H1 (cell line): ENCODE results near the gene CAMTA1. TPM values are rescaled to one million over a fixed set of nuclear protein-coding genes. Genes with fewer than 3 reads are reported as not detected.

Source experiments
- CTCF ChIA-PET: fragments of 300-600 bp; sonication (Branson Sonifier 250); formaldehyde crosslinking; loops from one replicate; lab custom pipeline; 2021; ENCODE audit not compliant: partially characterized antibody; lab: Charles Lee
- POLR2A ChIA-PET: fragments of 300-600 bp; sonication (Branson Sonifier 250); formaldehyde crosslinking; loops from one replicate; lab custom pipeline; 2021; ENCODE audit warnings: inconsistent platforms; ENCODE audit not compliant: partially characterized antibody; lab: Charles Lee
- DNase-seq, 2 experiments: peaks; one replicate each; pipeline versions ENCODE4 v3.0.0 to v3.0.0-alpha.2; 2010 to 2022; ENCODE audit warnings: low spot score in 2 of 2, low read depth in 1 of 2, mixed read lengths in 1 of 2
- FAIRE-seq: peaks from 2 replicates; lab custom pipeline; 2011; peaks lifted over from hg19 to GRCh38; lab: Jason Lieb, UNC
- H2AFZ ChIP-seq: 2 replicates; pipeline ENCODE4 v1.8.1; 2012; ENCODE audit warnings: low read length, inconsistent platforms
- H2AK5ac ChIP-seq: 2 replicates; pipeline ENCODE4 v1.6.1; 2013; ENCODE audit warnings: low read depth, low read length
- H2BK120ac ChIP-seq: replicated peaks from 2 replicates; pipeline ENCODE3; 2013; ENCODE audit warnings: low read depth, low read length, inconsistent platforms
- H2BK12ac ChIP-seq: 2 replicates; pipeline ENCODE4 v1.6.1; 2013; ENCODE audit warnings: low read depth, low read length
- H2BK15ac ChIP-seq: 2 replicates; pipeline ENCODE4 v1.6.1; 2013; ENCODE audit warnings: low read length
- H2BK20ac ChIP-seq: 2 replicates; pipeline ENCODE4 v1.6.1; 2013; ENCODE audit warnings: low read length
- H2BK5ac ChIP-seq: 2 replicates; pipeline ENCODE4 v1.6.1; 2013; ENCODE audit warnings: low read depth, low read length
- H3K14ac ChIP-seq: 2 replicates; pipeline ENCODE4 v1.6.1; 2013; ENCODE audit warnings: inconsistent platforms; ENCODE audit not compliant: insufficient read length
- H3K18ac ChIP-seq: 2 replicates; pipeline ENCODE4 v1.6.1; 2013; ENCODE audit warnings: low read length; ENCODE audit errors: extremely low read depth
- H3K23ac ChIP-seq: 2 replicates; pipeline ENCODE4 v1.6.1; 2013; ENCODE audit warnings: inconsistent platforms; ENCODE audit not compliant: insufficient read length
- H3K23me2 ChIP-seq: 2 replicates; pipeline ENCODE4 v1.6.1; 2013; ENCODE audit warnings: low read depth, low read length
- H3K27ac ChIP-seq: 2 replicates; pipeline ENCODE4 v1.6.1; 2011; ENCODE audit warnings: low read depth, low read length, inconsistent platforms
- H3K27me3 ChIP-seq, 4 experiments: replicated peaks in 1 of 4; 1 replicate in 1 of 4; 2 replicates in 3 of 4; pipeline versions ENCODE4 v1.6.1 to v1.8.1; 2011 to 2013; ENCODE audit warnings: low read length in 3 of 4, mild to moderate bottlenecking in 3 of 4, inconsistent platforms in 2 of 4, mixed read lengths in 2 of 4, moderate library complexity in 1 of 4; ENCODE audit not compliant: control insufficient read depth in 3 of 4, insufficient read depth in 3 of 4; ENCODE audit errors: extremely low read depth in 1 of 4
- H3K36me3 ChIP-seq, 4 experiments: 2 replicates each; pipeline versions ENCODE4 v1.6.1 to v1.8.1; 2011 to 2013; ENCODE audit warnings: mild to moderate bottlenecking in 4 of 4, low read length in 3 of 4, moderate library complexity in 2 of 4, control low read depth in 1 of 4, inconsistent platforms in 1 of 4; ENCODE audit not compliant: insufficient read depth in 4 of 4, control insufficient read depth in 2 of 4
- H3K4ac ChIP-seq: replicated peaks from 2 replicates; pipeline ENCODE3; 2013; ENCODE audit warnings: low read length, low read depth, mixed read lengths, inconsistent platforms; ENCODE audit not compliant: insufficient read length
- H3K4me1 ChIP-seq, 4 experiments: replicated peaks in 1 of 4; 1 replicate in 1 of 4; 2 replicates in 3 of 4; pipeline versions ENCODE4 v1.6.1 to v1.8.1; 2011 to 2013; ENCODE audit warnings: low read length in 3 of 4, inconsistent platforms in 2 of 4, mixed read lengths in 1 of 4; ENCODE audit not compliant: insufficient read depth in 4 of 4, control insufficient read depth in 3 of 4
- H3K4me2 ChIP-seq, 2 experiments: 2 replicates each; pipeline versions ENCODE4 v1.6.1 to v1.8.1; 2011 to 2013; ENCODE audit warnings: low read depth in 2 of 2, low read length in 2 of 2, control low read depth in 1 of 2, inconsistent platforms in 1 of 2, mild to moderate bottlenecking in 1 of 2; ENCODE audit not compliant: insufficient read depth in 1 of 2
- H3K4me3 ChIP-seq, 4 experiments: fragments of 200-600, 300-600 bp in 1 of 4; sonication (generic), shearing (Covaris generic), sonication (Bioruptor Twin) in 1 of 4; 2 replicates each; pipeline versions ENCODE4 v1.5.1 to v1.8.1; 2011 to 2016; ENCODE audit warnings: low read length in 4 of 4, low read depth in 3 of 4, control low read depth in 2 of 4, inconsistent platforms in 2 of 4, mild to moderate bottlenecking in 2 of 4, mixed read lengths in 1 of 4, moderate library complexity in 1 of 4; ENCODE audit not compliant: insufficient read depth in 2 of 4; ENCODE audit errors: extremely low read depth in 1 of 4
- H3K56ac ChIP-seq: replicated peaks from 2 replicates; pipeline ENCODE3; 2013; ENCODE audit warnings: low read depth, mild to moderate bottlenecking, mixed read lengths, low read length, inconsistent platforms; ENCODE audit not compliant: insufficient read length
- H3K79me1 ChIP-seq: 2 replicates; pipeline ENCODE4 v1.6.1; 2013; ENCODE audit warnings: low read depth, low read length, control low read depth
- H3K79me2 ChIP-seq, 2 experiments: 2 replicates each; pipeline versions ENCODE4 v1.6.1 to v1.8.1; 2012 to 2013; ENCODE audit warnings: low read length in 2 of 2, mild to moderate bottlenecking in 2 of 2, inconsistent platforms in 1 of 2; ENCODE audit not compliant: insufficient read depth in 2 of 2, control insufficient read depth in 1 of 2
- H3K9ac ChIP-seq, 4 experiments: replicated peaks in 1 of 4; 1 replicate in 1 of 4; 2 replicates in 3 of 4; pipeline versions ENCODE4 v1.6.1 to v1.8.1; 2011 to 2013; ENCODE audit warnings: low read depth in 3 of 4, low read length in 3 of 4, control low read depth in 2 of 4, mild to moderate bottlenecking in 2 of 4, moderate library complexity in 2 of 4, inconsistent platforms in 1 of 4; ENCODE audit errors: extremely low read depth in 1 of 4
- H3K9me3 ChIP-seq, 2 experiments: 2 replicates each; pipeline versions ENCODE4 v1.6.1 to v1.8.1; 2012 to 2013; ENCODE audit warnings: mild to moderate bottlenecking in 2 of 2, moderate library complexity in 2 of 2, control low read depth in 1 of 2, inconsistent platforms in 1 of 2, low read depth in 1 of 2, low read length in 1 of 2, mixed read lengths in 1 of 2; ENCODE audit not compliant: insufficient read depth in 2 of 2
- H4K20me1 ChIP-seq, 2 experiments: replicated peaks in 1 of 2; 2 replicates each; pipeline versions ENCODE3 to v1.8.1; 2011 to 2013; ENCODE audit warnings: inconsistent platforms in 2 of 2, low read length in 2 of 2, mild to moderate bottlenecking in 1 of 2; ENCODE audit not compliant: insufficient read depth in 2 of 2, control insufficient read depth in 1 of 2
- H4K5ac ChIP-seq: 2 replicates; pipeline ENCODE4 v1.6.1; 2013; ENCODE audit warnings: low read length, low read depth, mixed read lengths, inconsistent platforms; ENCODE audit not compliant: insufficient read length
- H4K8ac ChIP-seq: 2 replicates; pipeline ENCODE4 v1.8.0; 2013; ENCODE audit warnings: mild to moderate bottlenecking, moderate library complexity, low read length, inconsistent platforms; ENCODE audit not compliant: insufficient read depth; ENCODE audit errors: extremely low read depth
- H4K91ac ChIP-seq: replicated peaks from 2 replicates; pipeline ENCODE3; 2013; ENCODE audit warnings: low read length, mixed read lengths, inconsistent platforms; ENCODE audit not compliant: insufficient read length
- CREB1 ChIP-seq: IDR thresholded peaks from 2 replicates; pipeline ENCODE4 v1.6.1; 2012; ENCODE audit warnings: inconsistent platforms
- WGBS, 2 experiments: shearing (Covaris generic) in 1 of 2; methylation state at CpG; one replicate each; pipeline versions ENCODE4 v1.1.6 to v1.1.7; 2013 to 2015; ENCODE audit warnings: low lambda C conversion rate in 2 of 2, mixed read lengths in 2 of 2, inconsistent platforms in 1 of 2, low coverage in 1 of 2, missing lambda C conversion rate in 1 of 2; ENCODE audit not compliant: insufficient replicate concordance in 2 of 2, insufficient coverage in 1 of 2, insufficient read length in 1 of 2; ENCODE audit errors: extremely low coverage in 1 of 2, missing lambda C conversion rate in 1 of 2; 5-methylcytosine and 5-hydroxymethylcytosine counted together
- polyA plus RNA-seq, 7 experiments: library from polyadenylated mRNA; depleted of rRNA in 3 of 7; stranded (reverse) in 5 of 7; unstranded in 2 of 7; fragments of >200 nt in 5 of 7; fragments of 200-250 nt in 2 of 7; gene quantifications; 1 replicate in 5 of 7; 2 replicates in 1 of 7; 4 replicates in 1 of 7; pipeline versions ENCODE4 v1.2.1 to v1.2.3, GENCODE V29; 2011 to 2013; ENCODE audit warnings: missing spikeins in 2 of 7, mixed read lengths in 2 of 7
- total RNA-seq: library from RNA; stranded (reverse); fragmentation: NEBNext Ultra II Directional; extraction: Animal tissue kit (Norgen Biotek cat#: 25700); gene quantifications from 2 replicates; pipeline ENCODE4 v1.2.1, GENCODE V29; 2021

The CAMTA1 gene
- total and polyA plus RNA-seq, 2 of the 8 experiments (the other 6 are each of a cell fraction or from before 2014, with no cell fraction given): 65.0 to 119 TPM

DNA sequence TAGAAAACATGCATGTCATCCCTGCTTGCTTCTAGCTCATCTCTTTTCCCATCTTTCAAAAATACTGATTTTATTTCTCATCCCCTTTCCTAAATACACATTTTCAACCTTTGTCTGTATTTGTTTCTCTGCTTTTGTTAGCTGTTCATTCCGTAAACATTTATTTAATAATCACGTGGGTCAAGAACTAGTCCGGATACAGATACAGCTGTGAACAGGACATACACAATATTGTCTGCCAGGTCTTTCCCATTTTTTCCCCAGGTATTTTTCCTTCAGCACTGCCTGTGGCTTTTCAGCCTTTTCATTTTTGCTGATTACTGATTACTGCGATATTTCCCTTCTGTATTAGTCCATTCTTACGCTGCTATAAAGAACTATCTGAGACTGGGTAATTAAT lies 1004.6 kb downstream of the CAMTA1 start:
- no peak overlapping the region for H4K5ac ChIP-seq
- no peak overlapping the region for H3K4me2 ChIP-seq
- peaks cover 25 to 26% of the 10 kb centered on the region in 2 experiments for H3K9me3 ChIP-seq
- H2BK15ac ChIP-seq: no peak overlapping the region
- H3K4me3 ChIP-seq: no peak overlapping the region
- H4K8ac ChIP-seq: no peak overlapping the region
- TF ChIP-seq CREB1: no peak
- H3K4ac ChIP-seq: no peak overlapping the region
- no peak overlapping the region for H3K9ac ChIP-seq
- no peaks in the 10 kb centered on the region for H4K20me1 ChIP-seq
- H2BK12ac ChIP-seq: no peak overlapping the region
- H4K91ac ChIP-seq: no peak overlapping the region
- no peak overlapping the region for H2BK5ac ChIP-seq
- H3K18ac ChIP-seq: no peak overlapping the region
- no peak overlapping the region for H3K56ac ChIP-seq
- CTCF ChIA-PET: interaction anchor here (1.3 to 1.6 kb wide), 3 partner anchors 23 to 186 kb away, joined by 3 to 4 read pairs (median 4); no protein-coding TSS in a partner anchor
- no peak for DNase-seq
- H3K27ac ChIP-seq: no peak overlapping the region
- no peaks in the 10 kb centered on the region for H3K79me1 ChIP-seq
- H3K79me2 ChIP-seq: no peaks in the 10 kb centered on the region
- POLR2A ChIA-PET: interaction anchor here (1.2 to 1.3 kb wide), 2 partner anchors 10 to 18 kb away, joined by 3 to 5 read pairs; partner anchors contain the start of gene VAMP3
- no peak for FAIRE-seq
- H3K23ac ChIP-seq: no peak overlapping the region
- no peak overlapping the region for H2AK5ac ChIP-seq
- H2BK120ac ChIP-seq: no peak overlapping the region
- no peak overlapping the region for H3K14ac ChIP-seq
- H3K23me2 ChIP-seq: no peaks in the 10 kb centered on the region
- H3K27me3 ChIP-seq: peaks cover 0 to 3% (median 2%) of the 10 kb centered on the region in 4 experiments; a peak in 5 of 7 replicates
- H3K4me1 ChIP-seq: peaks cover 0 to 2% (median 0%) of the 10 kb centered on the region in 4 experiments; a peak in 2 of 7 replicates
- peaks cover 3 to 74% (median 28%) of the 10 kb centered on the region in 4 experiments; a peak in 6 of 8 replicates for H3K36me3 ChIP-seq
- WGBS, 2 experiments: 64% methylated on average over 5 of the region's 5 CpGs; no CpG with 5 or more reads in 1 of the 2 experiments
- H2BK20ac ChIP-seq: no peak overlapping the region
- H2AFZ ChIP-seq: no peak overlapping the region
